ENCODE measurements around the gene CGNL1.

The CGNL1 gene

DNA sequence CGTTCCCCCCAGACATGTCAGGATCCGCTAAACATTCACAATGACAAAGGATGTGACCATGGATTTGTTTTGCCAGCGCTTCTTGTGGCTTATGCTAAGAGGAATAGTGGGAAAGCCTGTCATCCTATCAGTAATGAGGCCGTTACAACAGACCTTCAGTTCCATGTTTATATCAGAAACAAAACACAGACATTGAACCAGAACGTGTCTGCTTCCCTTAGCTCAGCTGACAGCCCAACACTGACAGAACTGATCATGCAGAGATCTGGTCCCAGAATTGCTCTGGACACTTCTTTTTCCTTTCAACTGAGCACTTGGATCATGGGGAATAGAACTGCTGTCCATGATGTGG lies 157.1 kb downstream of the CGNL1 start:
- no peak overlapping the region for H3K27ac ChIP-seq (ENCODE audit: low read depth, low read length)
- no peaks in the 10 kb centered on the region for H3F3A ChIP-seq (ENCODE audit: insufficient read depth)
- H3K9me2 ChIP-seq (replicated peaks; ENCODE audit: insufficient read depth, low read length): no peaks in the 10 kb centered on the region
- no peak for TF ChIP-seq CTCF (IDR thresholded peaks at IDR 0.05; ENCODE audit: insufficient read depth, low read length, poor library complexity, severe bottlenecking)
- TF ChIP-seq EZH2phosphoT487 (conservative IDR thresholded peaks at IDR 0.05; ENCODE audit: low read length): no peak
- no peaks in the 10 kb centered on the region for H3K79me2 ChIP-seq (ENCODE audit: insufficient read depth, low read length)
- H3K4me3 ChIP-seq (ENCODE audit: insufficient read depth, low read length, poor library complexity, severe bottlenecking): no peak overlapping the region
- H4K20me1 ChIP-seq (ENCODE audit: low read depth, low read length): no peaks in the 10 kb centered on the region
- no peaks in the 10 kb centered on the region for H3K9me3 ChIP-seq (ENCODE audit: insufficient read depth, low read length)
- no peak overlapping the region for H3K4me2 ChIP-seq (ENCODE audit: low read depth, low read length, poor library complexity, severe bottlenecking)
- no peaks in the 10 kb centered on the region for H3K36me3 ChIP-seq (ENCODE audit: low read length)
- no peak overlapping the region for H2AFZ ChIP-seq (ENCODE audit: low read depth, low read length, severe bottlenecking)
- no peak overlapping the region for H3K9ac ChIP-seq (ENCODE audit: low read length)
- no peaks in the 10 kb centered on the region for H3K27me3 ChIP-seq (ENCODE audit: low read length)

- H3K4me2 ChIP-seq (ENCODE audit: low read depth, low read length, poor library complexity, severe bottlenecking): no peak overlapping the region
- no peak for TF ChIP-seq CTCF (IDR thresholded peaks at IDR 0.05; ENCODE audit: insufficient read depth, low read length, poor library complexity, severe bottlenecking)
- no peaks in the 10 kb centered on the region for H4K20me1 ChIP-seq (ENCODE audit: low read depth, low read length)
- H3K27me3 ChIP-seq (ENCODE audit: low read length): no peaks in the 10 kb centered on the region
- H3K36me3 ChIP-seq (ENCODE audit: low read length): no peaks in the 10 kb centered on the region
- no peaks in the 10 kb centered on the region for H3K9me3 ChIP-seq (ENCODE audit: insufficient read depth, low read length)
- no peak overlapping the region for H3K4me3 ChIP-seq (ENCODE audit: insufficient read depth, low read length, poor library complexity, severe bottlenecking)
- H3K27ac ChIP-seq (ENCODE audit: low read depth, low read length): no peak overlapping the region
- no peaks in the 10 kb centered on the region for H3K9me2 ChIP-seq (replicated peaks; ENCODE audit: insufficient read depth, low read length)
- no peak overlapping the region for H3K9ac ChIP-seq (ENCODE audit: low read length)
- H3K79me2 ChIP-seq (ENCODE audit: insufficient read depth, low read length): no peaks in the 10 kb centered on the region
- no peak overlapping the region for H2AFZ ChIP-seq (ENCODE audit: low read depth, low read length, severe bottlenecking)
- no peaks in the 10 kb centered on the region for H3F3A ChIP-seq (ENCODE audit: insufficient read depth)
Observed at GRCh38 chr15:57534281-57534680, 158.0 kb downstream of the CGNL1 start.

DNA sequence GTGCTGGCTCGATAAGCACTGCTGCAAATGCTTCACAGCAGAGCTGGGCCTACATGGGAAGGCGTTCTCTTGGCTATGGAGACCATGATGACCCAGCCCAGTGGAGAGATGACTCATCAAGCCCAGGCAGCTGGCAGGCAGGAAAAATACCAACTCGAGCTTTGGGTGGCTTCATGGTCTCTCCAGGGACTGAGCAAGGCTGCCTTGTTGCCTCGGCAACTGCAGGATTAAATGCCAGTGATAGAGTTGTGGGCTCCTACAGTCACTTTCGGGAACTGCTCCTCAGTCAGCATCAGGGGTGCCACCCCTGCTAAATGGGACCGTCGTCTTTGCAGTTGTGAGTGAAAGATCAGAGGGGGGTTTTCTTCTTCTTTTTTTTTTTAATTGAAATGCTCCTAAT lies 160.8 kb downstream of the CGNL1 start:
- no peaks in the 10 kb centered on the region for H3K9me2 ChIP-seq (replicated peaks; ENCODE audit: insufficient read depth, low read length)
- H3K27me3 ChIP-seq (ENCODE audit: low read length): no peaks in the 10 kb centered on the region
- H2AFZ ChIP-seq (ENCODE audit: low read depth, low read length, severe bottlenecking): no peak overlapping the region
- no peak overlapping the region for H3K4me2 ChIP-seq (ENCODE audit: low read depth, low read length, poor library complexity, severe bottlenecking)
- no peaks in the 10 kb centered on the region for H4K20me1 ChIP-seq (ENCODE audit: low read depth, low read length)
- H3K79me2 ChIP-seq (ENCODE audit: insufficient read depth, low read length): no peaks in the 10 kb centered on the region
- no peak for TF ChIP-seq EZH2phosphoT487 (conservative IDR thresholded peaks at IDR 0.05; ENCODE audit: low read length)
- TF ChIP-seq CTCF (IDR thresholded peaks at IDR 0.05; ENCODE audit: insufficient read depth, low read length, poor library complexity, severe bottlenecking): no peak
- no peaks in the 10 kb centered on the region for H3K36me3 ChIP-seq (ENCODE audit: low read length)
- no peaks in the 10 kb centered on the region for H3F3A ChIP-seq (ENCODE audit: insufficient read depth)
- no peaks in the 10 kb centered on the region for H3K9me3 ChIP-seq (ENCODE audit: insufficient read depth, low read length)
- H3K4me3 ChIP-seq (ENCODE audit: insufficient read depth, low read length, poor library complexity, severe bottlenecking): no peak overlapping the region
- no peak overlapping the region for H3K27ac ChIP-seq (ENCODE audit: low read depth, low read length)
- H3K9ac ChIP-seq (ENCODE audit: low read length): no peak overlapping the region

Data from SU-DHL-6 (cell line).